Measurements from ENCODE around the gene FAM117A.

The FAM117A gene

GRCh38 chr17:49763735-49764558 lies at the start of gene FAM117A:
TSS of gene FAM117A (minus strand) at chr17:49764131. CDS start at chr17:49764087, 44 bp downstream.
- DNase-seq (ENCODE audit: insufficient read length, low spot score) = peak; percentile 100
- peak; percentile 71 for TF ChIP-seq POLR2A (IDR thresholded peaks at IDR 0.05; ENCODE audit: low read depth, low read length)
- FAIRE-seq = peak; percentile 98

GRCh38 chr17:49809056-49809455 lies 45.1 kb upstream of the FAM117A start:
- FAIRE-seq = no peak
- TF ChIP-seq POLR2A (IDR thresholded peaks at IDR 0.05; ENCODE audit: low read depth, low read length) = no peak
- DNase-seq (ENCODE audit: insufficient read length, low spot score) = no peak

DNA sequence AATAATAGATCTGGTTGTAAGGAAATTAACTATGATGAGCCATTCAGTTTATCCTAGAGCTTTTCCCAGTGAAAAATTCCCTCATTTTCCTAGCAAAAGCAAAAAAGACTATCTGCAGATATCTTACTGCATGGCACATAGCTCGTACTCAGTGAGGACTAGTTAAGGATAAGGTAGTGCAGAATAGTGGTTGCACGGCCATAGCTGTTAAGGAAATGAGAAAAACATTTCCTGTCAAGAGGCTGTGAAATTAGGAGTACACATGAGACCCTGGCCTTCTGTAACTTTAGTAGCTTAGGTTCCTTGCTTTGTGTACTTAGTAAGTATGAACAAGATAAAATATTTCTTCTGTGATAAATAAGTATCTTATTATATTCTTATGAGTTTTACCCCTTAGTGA lies 34.8 kb upstream of the FAM117A start:
- TF ChIP-seq POLR2A (IDR thresholded peaks at IDR 0.05; ENCODE audit: low read depth, low read length) = no peak
- no peak for DNase-seq (ENCODE audit: insufficient read length, low spot score)
- FAIRE-seq = no peak

GRCh38 chr17:49798182-49798581 lies 34.3 kb upstream of the FAM117A start:
- TF ChIP-seq POLR2A (IDR thresholded peaks at IDR 0.05; ENCODE audit: low read depth, low read length) = no peak
- FAIRE-seq (no peak), DNase-seq (ENCODE audit: insufficient read length, low spot score) (no peak)

DNA sequence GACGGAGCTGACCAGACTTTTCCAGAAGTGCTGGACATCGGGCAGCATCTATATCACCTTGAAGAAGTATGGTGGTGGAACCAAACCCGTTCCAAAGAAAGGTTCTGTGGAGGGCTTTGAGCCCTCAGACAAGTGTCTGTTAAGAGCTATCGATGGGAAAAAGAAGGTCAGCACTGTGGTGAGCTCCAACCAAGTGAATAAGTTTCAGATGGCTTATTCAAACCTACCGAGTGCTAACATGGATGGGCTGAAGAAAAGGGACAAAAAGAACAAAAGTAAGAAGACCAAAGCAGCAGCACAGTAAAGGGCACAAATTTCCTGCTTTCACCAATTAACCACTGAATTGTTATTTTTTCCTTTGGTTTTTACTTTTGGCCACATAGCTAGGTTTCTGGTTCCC lies 31.4 kb upstream of the FAM117A start:
- no peak for DNase-seq (ENCODE audit: insufficient read length, low spot score)
- TF ChIP-seq POLR2A (IDR thresholded peaks at IDR 0.05; ENCODE audit: low read depth, low read length) = no peak
- FAIRE-seq = no peak

DNA sequence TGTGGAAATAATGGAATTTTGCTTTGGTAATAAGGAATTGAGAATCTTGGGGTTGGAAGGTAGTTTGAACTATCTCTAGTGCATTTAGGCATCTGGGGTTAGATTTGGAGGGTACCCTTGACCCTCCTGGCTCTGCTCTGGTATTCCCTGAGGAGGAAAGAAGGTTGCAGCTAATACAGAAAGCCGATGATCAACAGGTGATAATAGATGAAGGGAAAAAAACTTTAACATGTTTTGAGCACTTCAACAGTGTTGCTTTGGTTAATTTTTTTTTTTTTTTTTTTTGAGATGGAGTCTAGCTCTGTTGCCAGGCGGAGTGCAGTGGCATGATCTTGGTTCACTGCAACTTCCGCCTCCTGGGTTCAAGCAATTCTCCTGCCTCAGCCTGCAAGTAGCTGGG lies 29.4 kb upstream of the FAM117A start:
- FAIRE-seq (no peak), DNase-seq (ENCODE audit: insufficient read length, low spot score) (no peak)
- TF ChIP-seq POLR2A (IDR thresholded peaks at IDR 0.05; ENCODE audit: low read depth, low read length) = no peak

- no peak for FAIRE-seq
- no peak for DNase-seq (ENCODE audit: insufficient read length, low spot score)
- TF ChIP-seq POLR2A (IDR thresholded peaks at IDR 0.05; ENCODE audit: low read depth, low read length) = no peak
Measured at GRCh38 chr17:49789243-49789578, 25.3 kb upstream of the FAM117A start.

DNA sequence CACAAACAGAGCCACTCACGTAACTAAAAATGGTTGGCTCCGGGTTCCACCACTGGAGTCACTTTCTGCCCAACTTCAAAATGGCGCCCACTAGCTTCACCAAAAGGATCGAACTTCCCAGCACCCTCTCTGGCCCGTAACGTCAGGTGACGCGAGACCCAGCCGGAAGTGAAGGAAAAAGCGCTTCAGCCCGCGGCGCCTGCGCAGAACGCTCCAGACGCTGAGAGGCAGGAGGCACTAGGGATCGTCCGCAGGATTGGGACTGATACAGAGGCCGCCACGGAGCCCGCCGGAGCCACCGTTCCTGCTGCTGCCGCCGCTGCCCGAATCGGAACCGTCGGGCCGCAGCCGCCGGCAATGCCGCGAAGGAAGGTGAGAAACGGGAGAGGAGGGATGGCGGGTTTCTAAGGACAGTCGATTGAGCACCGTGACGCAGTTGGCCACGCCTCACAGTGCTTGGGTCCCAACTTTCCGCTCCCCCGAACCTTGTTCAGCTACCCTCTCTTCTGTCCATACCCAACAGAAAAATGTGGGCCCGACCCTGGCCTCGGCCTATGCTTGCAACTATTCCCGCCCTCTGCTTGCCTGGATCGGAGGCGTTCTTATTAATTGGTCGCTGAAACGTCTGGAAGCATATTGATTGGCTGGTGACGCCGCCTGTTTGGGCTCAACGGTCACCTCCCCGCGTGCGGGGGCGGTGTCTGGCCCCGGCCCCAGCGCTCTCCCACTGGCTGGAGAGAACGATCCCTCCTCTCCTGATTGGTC lies 24.7 kb upstream of the FAM117A start, which contains the start of gene KAT7:
Gene KAT7, plus strand, starts transcription at position 204 of the 765 bp plus-strand sequence. Its CDS starts 154 bp downstream, at position 358.
- FAIRE-seq (peak; percentile 92), DNase-seq (ENCODE audit: insufficient read length, low spot score) (peak; percentile 98)
- peak; percentile 65; the same call in 1 of the 2 replicates for TF ChIP-seq POLR2A (IDR thresholded peaks at IDR 0.05; ENCODE audit: low read depth, low read length)

GRCh38 chr17:49787884-49788477 lies 24.1 kb upstream of the FAM117A start:
- DNase-seq (ENCODE audit: insufficient read length, low spot score) = no peak
- FAIRE-seq = no peak
- TF ChIP-seq POLR2A (IDR thresholded peaks at IDR 0.05; ENCODE audit: low read depth, low read length) = no peak

- FAIRE-seq (no peak), DNase-seq (ENCODE audit: insufficient read length, low spot score) (no peak)
- TF ChIP-seq POLR2A (IDR thresholded peaks at IDR 0.05; ENCODE audit: low read depth, low read length) = no peak
Measured at GRCh38 chr17:49784636-49785035, 20.7 kb upstream of the FAM117A start.

- no peak for TF ChIP-seq POLR2A (IDR thresholded peaks at IDR 0.05; ENCODE audit: low read depth, low read length)
- DNase-seq (ENCODE audit: insufficient read length, low spot score) (no peak), FAIRE-seq (no peak)
Measured at GRCh38 chr17:49783791-49784190, 19.9 kb upstream of the FAM117A start.

DNA sequence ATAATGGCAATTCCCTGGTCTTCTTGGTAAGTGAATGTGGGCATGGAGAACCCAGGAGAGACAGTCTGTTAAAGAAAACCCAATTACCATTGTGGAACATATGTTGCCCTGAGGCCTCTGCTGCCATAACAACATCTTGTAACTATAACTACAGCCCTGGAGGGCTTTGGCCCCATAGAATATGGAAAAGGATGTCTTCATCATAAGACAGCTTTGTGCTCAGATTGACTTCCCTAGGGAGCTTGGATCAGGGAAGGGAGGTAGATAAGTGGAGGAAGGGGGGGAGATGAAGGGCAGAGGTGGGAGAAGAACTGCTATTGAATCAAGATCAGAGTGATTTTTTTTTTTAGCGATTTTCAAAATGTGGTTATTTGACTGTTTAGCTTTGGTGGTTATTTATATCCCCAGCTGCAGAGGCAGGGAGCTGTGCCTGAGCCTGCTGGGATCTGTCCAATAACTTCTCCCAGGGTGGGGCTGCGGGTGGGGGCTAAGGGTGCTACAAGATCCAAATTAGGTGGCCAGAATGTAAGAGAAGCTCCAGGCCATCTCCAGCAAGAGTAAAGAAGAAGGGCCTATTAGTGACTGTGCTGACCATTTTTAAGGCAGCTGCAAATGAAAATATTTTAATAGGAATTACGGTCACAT lies 19.3 kb upstream of the FAM117A start:
- FAIRE-seq = no peak
- no peak for TF ChIP-seq POLR2A (IDR thresholded peaks at IDR 0.05; ENCODE audit: low read depth, low read length)

DNA sequence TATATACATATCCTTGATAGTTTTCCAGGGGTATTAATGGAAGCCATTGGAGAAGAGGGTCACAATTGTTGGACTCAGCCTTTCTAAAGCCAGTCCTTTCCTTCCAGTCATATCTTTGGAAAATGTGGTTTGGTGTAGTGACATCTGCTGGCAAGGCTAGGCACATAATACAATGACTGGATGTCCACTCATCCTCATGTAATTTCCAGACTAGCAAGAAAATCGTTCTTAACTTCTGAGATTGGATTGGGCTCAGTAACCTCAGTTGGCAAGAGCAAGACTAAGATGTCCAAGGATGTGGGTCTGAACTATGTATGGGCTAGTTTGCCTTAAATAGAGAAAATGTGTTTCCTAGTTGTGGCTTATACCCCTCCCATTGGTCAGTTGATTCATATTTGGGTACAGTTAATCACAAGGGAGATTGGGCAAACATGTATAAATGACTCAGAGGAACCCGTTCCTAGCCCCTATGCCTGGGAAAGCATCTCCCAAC lies 15.9 kb upstream of the FAM117A start:
- TF ChIP-seq POLR2A (IDR thresholded peaks at IDR 0.05; ENCODE audit: low read depth, low read length) = no peak
- peak; percentile 38 for DNase-seq (ENCODE audit: insufficient read length, low spot score)
- FAIRE-seq = peak; percentile 52

More for the DNA sequence above, 19.3 kb upstream of the FAM117A start:
- DNase-seq (ENCODE audit: insufficient read length, low spot score) = no peak

Data from H54 (cell line).